Measurements from ENCODE around the gene COL7A1.
A peak's percentile ranks its signal among the peaks of the same experiment; 100 is the strongest.
"Not testable (repeated sequence)": the region's sequence is repeated elsewhere in the genome, so short reads cannot be mapped to it uniquely, and the experiment has no call there.

The COL7A1 gene

DNA sequence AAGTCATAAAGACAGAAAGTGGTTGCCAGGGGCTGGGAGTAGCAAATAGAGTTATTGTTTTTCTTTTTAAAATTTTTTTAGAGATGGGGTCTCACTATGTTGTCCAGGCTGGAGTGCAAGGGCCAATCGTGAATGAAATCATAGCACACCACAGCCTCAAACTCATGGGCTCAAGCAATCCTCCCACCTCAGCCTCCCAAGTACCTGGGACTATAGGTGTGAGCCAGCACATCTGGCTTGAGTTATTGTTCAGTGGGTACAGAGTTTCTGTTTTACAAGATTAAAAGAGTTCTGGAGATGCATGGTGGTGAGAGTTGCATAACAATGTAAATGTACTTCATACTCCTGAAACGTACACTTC, 62.2 kb downstream of the COL7A1 start:
- DNase-seq = no peak

DNA sequence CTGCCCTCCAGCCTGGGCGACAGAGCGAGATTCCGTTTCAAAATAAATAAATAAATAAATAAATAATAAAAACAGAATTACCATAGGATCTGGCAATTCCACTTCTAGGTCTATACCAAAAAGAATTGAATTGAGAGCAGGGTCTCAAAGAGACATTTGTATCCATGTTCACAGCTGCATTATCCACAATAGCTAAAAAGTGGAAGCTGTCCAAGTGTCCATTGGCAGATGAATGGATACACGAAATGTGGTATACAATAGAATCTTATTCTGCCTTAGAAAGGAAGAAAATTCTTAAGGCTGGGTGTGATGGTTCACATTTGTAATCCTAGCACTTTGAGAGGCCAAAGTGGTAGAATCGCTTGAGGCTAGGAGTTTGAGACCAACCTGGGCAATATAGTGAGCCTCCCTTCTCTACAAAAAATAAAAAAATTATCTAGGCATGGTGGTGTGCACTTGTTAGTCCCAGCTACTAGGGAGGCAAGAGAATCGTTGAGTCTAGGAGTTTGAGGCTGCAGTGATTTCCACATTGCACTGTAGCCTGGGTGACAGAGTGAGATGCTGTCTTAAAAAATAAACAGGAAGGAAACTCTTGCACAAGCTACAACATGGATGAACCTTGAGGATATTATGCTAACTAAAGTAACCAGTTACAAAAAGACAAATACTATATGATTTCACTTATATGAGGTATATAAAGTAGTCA, 62.7 kb downstream of the COL7A1 start:
- no peak for DNase-seq

- DNase-seq = not testable (repeated sequence)
These were observed 64.4 kb downstream of the COL7A1 start for GRCh38 chr3:48530701-48531100.

DNA sequence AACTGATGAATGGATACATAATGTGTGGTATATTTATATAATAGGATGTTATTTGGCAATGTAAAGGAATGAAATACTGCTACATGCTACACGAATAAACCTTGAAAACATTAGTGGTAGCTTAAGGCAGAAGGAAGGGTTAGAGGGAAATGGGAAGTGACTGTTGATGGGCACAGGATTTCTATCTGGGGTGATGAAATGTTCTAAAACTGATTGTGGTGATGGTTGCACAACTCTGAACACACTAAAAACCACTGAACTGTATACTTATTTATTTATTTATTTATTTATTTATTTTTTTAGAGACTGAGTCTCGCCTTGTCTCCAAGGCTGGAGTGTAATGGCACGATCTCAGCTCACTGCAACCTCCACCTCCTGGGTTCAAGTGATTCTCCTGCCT, 66.4 kb downstream of the COL7A1 start:
- no peak for DNase-seq

- DNase-seq = no peak
These were observed 67.1 kb downstream of the COL7A1 start for GRCh38 chr3:48528048-48528447.

- no peak for DNase-seq
These were observed 70.2 kb downstream of the COL7A1 start for GRCh38 chr3:48524970-48525369.

DNA sequence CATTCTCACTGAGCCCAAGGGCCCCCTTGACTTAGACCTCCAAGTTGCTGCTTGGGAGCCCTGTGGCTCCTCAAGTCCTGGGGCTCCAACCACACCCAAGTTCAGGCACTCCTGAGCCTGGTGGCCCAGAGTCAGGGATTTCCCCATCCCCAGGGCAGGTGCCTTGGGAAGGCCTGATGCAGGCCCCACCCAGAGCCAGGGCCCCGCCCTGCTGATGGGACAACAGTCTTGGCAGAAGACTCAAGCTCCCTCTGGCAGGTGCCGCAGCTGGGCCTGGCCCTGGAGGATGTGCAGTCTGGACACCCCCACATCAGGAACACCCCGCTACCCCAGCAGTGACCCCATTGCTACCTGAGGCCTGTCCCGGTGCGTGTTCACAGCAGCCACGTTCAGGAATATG, 73.5 kb downstream of the COL7A1 start:
- no peak for DNase-seq

DNA sequence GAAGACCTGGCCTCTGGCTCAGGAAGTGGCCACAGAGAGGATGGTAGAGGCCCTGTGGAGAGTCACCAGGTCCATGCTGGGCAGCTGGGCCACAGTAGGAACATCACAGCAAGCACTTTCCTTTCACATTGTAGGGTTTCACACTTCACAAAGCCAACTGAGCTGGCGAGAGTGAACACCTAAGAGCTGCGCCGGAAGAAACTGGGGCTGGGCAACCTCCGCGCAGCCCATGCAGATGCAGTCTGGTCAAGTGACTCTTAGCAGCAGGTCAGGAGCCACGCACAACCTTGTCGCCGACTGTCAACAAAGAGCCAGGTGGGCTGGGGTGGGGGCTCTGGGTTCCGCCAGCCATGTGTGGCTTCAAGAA, 75.9 kb downstream of the COL7A1 start:
- no peak for DNase-seq

- peak; percentile 15 for DNase-seq
These were observed 76.4 kb downstream of the COL7A1 start for GRCh38 chr3:48518638-48519276.

DNA sequence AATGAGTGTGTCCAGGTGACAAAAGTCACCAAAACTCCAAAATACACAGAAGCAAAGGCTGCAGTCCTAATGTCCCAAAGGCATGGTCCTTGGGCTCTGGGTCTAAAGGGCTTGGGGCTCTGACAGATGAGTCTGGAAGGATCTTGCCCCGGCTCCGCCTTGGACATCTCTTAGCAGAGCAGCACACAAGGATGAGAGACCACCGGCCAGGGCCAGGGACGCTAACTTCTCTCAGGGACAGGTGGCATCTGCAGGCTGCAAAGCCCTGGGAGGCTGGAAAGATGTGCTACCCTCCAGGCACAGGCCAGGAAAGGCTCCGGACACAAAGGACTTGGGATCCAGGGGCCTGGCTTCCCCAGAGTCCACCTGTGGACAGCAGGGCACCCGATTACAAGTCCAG, 77.1 kb downstream of the COL7A1 start:
- DNase-seq = no peak

- peak; percentile 29 for DNase-seq
These were observed 78.6 kb downstream of the COL7A1 start for GRCh38 chr3:48516571-48516970.

- DNase-seq = peak; percentile 54
These were observed 80.5 kb downstream of the COL7A1 start for GRCh38 chr3:48514431-48515227.

Measured in CD4-positive, alpha-beta T cell treated with Interleukin-17A for 1 hour (primary cell).